BLaER1 (cell line): ENCODE data around the gene RIC1.

ENCODE experiments used
- H3K27ac ChIP-seq: shearing (Covaris generic); formaldehyde crosslinking; 2 replicates; pipeline ENCODE4 v1.8.1; 2022
- H3K27me3 ChIP-seq: shearing (Covaris generic); formaldehyde crosslinking; 2 replicates; pipeline ENCODE4 v1.8.1; 2022
- H3K36me3 ChIP-seq: shearing (Covaris generic); formaldehyde crosslinking; 2 replicates; pipeline ENCODE4 v1.8.1; 2022
- H3K4me1 ChIP-seq: shearing (Covaris generic); formaldehyde crosslinking; 2 replicates; pipeline ENCODE4 v1.8.1; 2022
- H3K4me2 ChIP-seq: shearing (Covaris generic); formaldehyde crosslinking; 2 replicates; pipeline ENCODE4 v1.8.1; 2022
- H3K4me3 ChIP-seq: shearing (Covaris generic); formaldehyde crosslinking; 2 replicates; pipeline ENCODE4 v1.8.1; 2022
- H3K9ac ChIP-seq: shearing (Covaris generic); formaldehyde crosslinking; 2 replicates; pipeline ENCODE4 v1.8.1; 2022
- H3K9me3 ChIP-seq: shearing (Covaris generic); formaldehyde crosslinking; 2 replicates; pipeline ENCODE4 v1.8.1; 2022
- H4K20me1 ChIP-seq: shearing (Covaris generic); formaldehyde crosslinking; 2 replicates; pipeline ENCODE4 v1.8.1; 2022
- Cebpa-rat ChIP-seq: shearing (Covaris generic); IDR thresholded peaks from 2 replicates; pipeline ENCODE4 v1.8.1; 2022

The RIC1 gene

DNA sequence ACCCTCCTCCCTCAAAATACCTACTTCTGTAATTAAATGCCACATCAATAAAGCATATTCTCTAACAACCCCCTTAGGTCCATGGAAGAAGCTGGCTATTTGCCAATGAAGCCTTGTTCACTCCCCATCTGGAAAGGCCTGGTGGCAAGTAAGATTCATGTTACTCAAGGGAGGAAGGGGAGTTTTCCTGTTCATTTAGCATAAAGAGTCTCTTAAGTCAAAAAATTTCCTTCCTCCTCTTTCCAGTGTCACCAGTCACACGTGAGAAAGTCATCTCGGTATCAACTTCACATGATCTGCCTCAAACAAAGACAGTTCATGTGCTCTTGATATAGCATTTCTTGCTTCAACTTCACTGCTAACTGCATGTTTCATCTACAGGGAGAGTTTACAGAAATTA lies 32.7 kb upstream of the RIC1 start:
- Histone ChIP-seq H3K9me3 (no peaks in the 10 kb centered on the region), H3K27me3 (no peaks in the 10 kb centered on the region), H3K4me3 (no peak overlapping the region), H3K4me1 (peaks cover 43% of the 10 kb centered on the region), H3K9ac (no peak overlapping the region), H3K4me2 (peak overlapping the region; percentile 64), H4K20me1 (peaks cover 8% of the 10 kb centered on the region; the same call in 1 of the 2 replicates), H3K27ac (peak overlapping the region; percentile 42; the same call in 1 of the 2 replicates), H3K36me3 (peaks cover 20% of the 10 kb centered on the region)
- TF ChIP-seq Cebpa-rat = no peak

DNA sequence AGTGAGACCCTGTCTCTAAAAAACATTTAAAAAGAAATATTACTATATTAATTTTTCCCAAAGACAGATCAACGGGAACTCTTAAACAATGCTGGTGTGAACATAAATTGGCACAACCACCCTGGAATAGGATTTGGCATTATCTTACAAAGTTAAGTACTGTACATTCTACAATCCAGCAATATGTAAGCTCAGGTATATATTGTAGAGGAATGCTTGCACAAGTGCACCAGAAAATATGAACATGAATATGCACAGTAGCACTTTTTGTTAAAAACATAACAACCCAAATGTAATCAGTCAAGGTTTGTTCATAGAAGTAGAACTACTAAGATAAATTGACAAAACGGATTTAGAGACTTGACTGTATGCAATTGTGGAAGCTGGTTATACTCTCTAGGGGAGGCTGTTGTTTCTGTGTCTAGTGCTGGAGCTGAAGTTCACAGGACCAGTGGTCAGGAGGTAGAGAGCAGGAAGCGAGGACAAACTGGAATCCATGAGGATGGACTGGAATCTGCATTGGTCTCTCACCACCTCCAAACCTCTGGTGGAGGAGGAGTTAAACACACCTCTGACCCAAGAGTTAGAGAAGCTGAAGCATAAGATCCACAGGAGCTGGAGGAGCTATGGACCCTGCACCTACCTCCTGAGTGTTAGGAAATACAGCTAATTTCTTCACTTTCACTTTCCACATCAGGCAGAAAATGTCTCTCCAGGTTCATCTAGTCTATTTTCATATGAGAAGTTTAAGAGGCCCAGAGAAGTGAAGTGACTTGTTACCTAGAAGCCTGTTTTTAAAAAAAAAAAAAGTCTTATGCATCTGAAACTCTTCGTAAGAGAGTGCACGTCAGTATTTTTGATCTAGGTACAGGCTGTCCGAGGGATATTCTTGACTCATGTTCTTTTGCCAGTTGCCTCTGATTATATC lies 20.3 kb upstream of the RIC1 start:
- Histone ChIP-seq H3K27ac (0 out of 2 replicates have a peak overlapping the region, but pooled peaks have one; percentile 20), H4K20me1 (peaks cover 6% of the 10 kb centered on the region; the same call in 1 of the 2 replicates), H3K4me3 (no peak overlapping the region), H3K36me3 (peaks cover 8% of the 10 kb centered on the region), H3K4me2 (peak overlapping the region; percentile 31), H3K9me3 (peaks cover 9% of the 10 kb centered on the region), H3K9ac (peak overlapping the region; percentile 34; the same call in 1 of the 2 replicates), H3K4me1 (0 out of 2 replicates have a peak, but pooled peaks cover 8% of the 10 kb centered on the region), H3K27me3 (no peaks in the 10 kb centered on the region)
- TF ChIP-seq Cebpa-rat = no peak

DNA sequence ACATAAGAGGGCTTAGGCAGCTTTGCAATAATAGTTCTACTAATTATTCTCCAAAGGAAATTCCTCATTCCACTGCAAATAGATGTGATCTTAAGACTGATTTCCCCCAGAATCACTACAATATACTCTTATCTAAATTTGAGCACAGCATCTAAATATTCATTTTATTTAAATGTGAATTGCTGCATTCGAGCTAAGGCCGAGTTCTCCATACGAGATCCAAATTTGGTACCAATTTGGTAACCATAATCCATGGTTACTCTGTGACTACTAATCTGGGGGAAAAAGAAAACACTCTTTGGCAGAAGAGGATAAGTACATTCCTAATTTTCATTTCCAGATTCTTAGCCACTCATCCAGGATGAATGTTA lies 19.7 kb upstream of the RIC1 start:
- Histone ChIP-seq H3K36me3 (peaks cover 9% of the 10 kb centered on the region), H3K4me3 (no peak overlapping the region), H3K9me3 (peaks cover 9% of the 10 kb centered on the region), H3K27me3 (no peaks in the 10 kb centered on the region), H3K4me2 (peak overlapping the region; percentile 31), H4K20me1 (peaks cover 11% of the 10 kb centered on the region; the same call in 1 of the 2 replicates), H3K4me1 (0 out of 2 replicates have a peak, but pooled peaks cover 8% of the 10 kb centered on the region), H3K9ac (no peak overlapping the region), H3K27ac (no peak overlapping the region)
- TF ChIP-seq Cebpa-rat = no peak

DNA sequence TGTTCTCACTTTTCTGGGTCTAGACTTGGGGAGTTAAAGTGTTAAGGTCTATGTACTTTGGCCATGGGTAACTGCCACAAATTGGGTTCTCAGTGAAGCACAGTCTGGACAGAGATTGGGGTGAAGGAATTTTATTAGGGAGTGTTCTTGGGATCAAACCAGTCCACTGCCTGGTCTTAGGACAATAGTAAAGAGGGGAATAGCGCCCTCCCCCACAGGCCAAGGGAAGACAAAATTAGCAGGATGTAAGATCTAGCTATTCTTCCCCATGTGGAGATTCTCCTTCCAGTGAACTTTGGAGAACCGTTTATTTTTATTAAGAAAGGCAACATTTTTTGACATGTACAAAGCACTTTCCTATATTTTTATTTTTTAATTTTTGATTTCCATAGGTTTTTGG lies 18.4 kb upstream of the RIC1 start:
- Histone ChIP-seq H4K20me1 (peaks cover 15% of the 10 kb centered on the region; the same call in 1 of the 2 replicates), H3K27me3 (no peaks in the 10 kb centered on the region), H3K4me2 (no peak overlapping the region), H3K4me1 (0 out of 2 replicates have a peak, but pooled peaks cover 8% of the 10 kb centered on the region), H3K9ac (no peak overlapping the region), H3K36me3 (peaks cover 17% of the 10 kb centered on the region), H3K27ac (no peak overlapping the region), H3K9me3 (peaks cover 9% of the 10 kb centered on the region), H3K4me3 (no peak overlapping the region)
- TF ChIP-seq Cebpa-rat = no peak

DNA sequence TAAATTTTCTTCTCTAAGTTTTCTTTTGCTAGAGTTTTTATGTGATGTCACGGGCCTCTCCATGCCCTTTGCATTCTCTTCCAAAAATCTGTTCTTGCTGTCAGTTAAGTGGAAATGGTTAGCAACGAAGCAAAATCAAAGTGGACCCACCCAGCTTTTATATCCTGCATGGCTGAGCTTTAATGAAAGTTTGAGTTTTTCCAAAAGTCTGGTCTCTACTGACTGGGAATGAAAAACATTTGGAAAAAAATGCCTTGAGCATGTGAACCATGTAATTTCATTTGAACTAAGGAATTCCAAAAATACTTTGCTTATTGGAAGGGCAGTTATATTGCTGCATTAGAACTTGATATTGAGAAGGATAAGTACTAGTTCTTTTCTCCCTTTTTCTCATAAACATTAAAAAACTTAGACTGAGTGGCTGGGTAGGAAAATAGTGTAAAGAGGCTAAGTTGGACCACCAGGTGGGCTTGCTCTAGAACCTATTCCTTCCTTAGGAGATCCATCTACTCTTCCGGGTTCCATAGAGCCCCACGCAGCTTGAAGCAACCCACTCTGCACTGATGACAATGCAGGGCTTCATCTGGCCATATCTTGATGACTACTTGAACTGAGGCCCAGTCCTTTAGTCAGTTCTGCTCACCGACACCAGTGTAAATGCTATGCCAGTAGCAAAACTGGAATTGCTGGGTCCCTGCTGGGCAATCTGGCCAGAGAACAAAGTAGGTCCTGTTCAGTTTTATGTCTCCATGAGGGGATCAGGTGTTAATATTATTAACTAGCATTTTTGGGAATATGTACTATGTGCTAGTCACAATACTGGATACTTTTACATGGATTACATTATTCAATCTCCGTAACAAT lies 17.4 kb upstream of the RIC1 start:
- Histone ChIP-seq H3K27me3 (no peaks in the 10 kb centered on the region), H3K9ac (no peak overlapping the region), H3K36me3 (peaks cover 11% of the 10 kb centered on the region), H3K4me2 (no peak overlapping the region), H3K4me3 (no peak overlapping the region), H4K20me1 (peaks cover 19% of the 10 kb centered on the region; the same call in 1 of the 2 replicates), H3K9me3 (peaks cover 2% of the 10 kb centered on the region), H3K27ac (no peak overlapping the region), H3K4me1 (0 out of 2 replicates have a peak, but pooled peaks cover 8% of the 10 kb centered on the region)
- TF ChIP-seq Cebpa-rat = no peak

DNA sequence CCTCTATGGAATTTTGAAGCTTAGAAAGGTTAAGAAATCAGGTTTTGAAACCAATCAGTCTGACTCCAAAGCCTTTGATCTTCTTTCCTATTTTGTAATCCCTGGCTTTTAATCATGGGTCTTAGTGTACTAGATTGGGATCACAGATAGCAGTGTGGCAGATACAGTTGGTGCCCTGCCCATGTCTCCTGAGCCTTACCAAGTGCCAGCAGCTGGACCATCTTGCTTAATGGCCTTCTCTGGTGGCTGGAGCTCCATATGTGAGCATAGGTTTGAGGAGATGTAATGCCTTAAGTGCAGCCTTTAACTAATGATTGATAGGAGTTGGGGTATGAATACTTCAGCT lies 16.7 kb upstream of the RIC1 start:
- 0 out of 2 replicates have a peak, but pooled peaks cover 8% of the 10 kb centered on the region for H3K4me1 ChIP-seq
- no peak for TF ChIP-seq Cebpa-rat
- no peak overlapping the region for H3K4me3 ChIP-seq

DNA sequence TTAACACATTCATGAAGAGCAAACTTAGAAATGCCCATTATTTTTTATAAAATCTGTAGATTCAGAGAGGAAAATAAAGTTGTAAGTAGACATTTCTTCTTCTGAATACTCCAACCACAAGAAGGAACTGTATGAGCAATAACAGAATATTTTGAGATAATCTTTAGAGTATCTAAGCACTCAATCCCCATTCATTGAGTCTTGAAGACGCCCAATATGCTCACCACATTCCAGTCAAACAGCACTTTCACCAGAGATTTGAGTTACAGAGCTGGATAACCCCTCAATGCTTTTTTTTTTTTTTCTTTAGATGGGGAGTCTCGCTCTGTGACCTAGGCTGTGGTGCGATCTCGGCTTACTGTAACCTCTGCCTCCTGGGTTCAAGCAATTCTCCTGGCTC lies 14.7 kb upstream of the RIC1 start:
- no peaks in the 10 kb centered on the region for H3K9me3 ChIP-seq
- H3K36me3 ChIP-seq = 0 out of 2 replicates have a peak, but pooled peaks cover 9% of the 10 kb centered on the region
- TF ChIP-seq Cebpa-rat = no peak
- H4K20me1 ChIP-seq = peaks cover 40% of the 10 kb centered on the region
- H3K4me2 ChIP-seq = no peak overlapping the region
- no peaks in the 10 kb centered on the region for H3K27me3 ChIP-seq
- no peak overlapping the region for H3K27ac ChIP-seq
- H3K9ac ChIP-seq = no peak overlapping the region
- H3K4me1 ChIP-seq = peaks cover 16% of the 10 kb centered on the region
- no peak overlapping the region for H3K4me3 ChIP-seq

More for the DNA sequence above, 16.7 kb upstream of the RIC1 start:
- Histone ChIP-seq H3K9ac (no peak overlapping the region), H3K9me3 (no peaks in the 10 kb centered on the region), H3K36me3 (0 out of 2 replicates have a peak, but pooled peaks cover 9% of the 10 kb centered on the region), H3K4me2 (no peak overlapping the region), H4K20me1 (peaks cover 24% of the 10 kb centered on the region; the same call in 1 of the 2 replicates), H3K27ac (no peak overlapping the region), H3K27me3 (no peaks in the 10 kb centered on the region)

DNA sequence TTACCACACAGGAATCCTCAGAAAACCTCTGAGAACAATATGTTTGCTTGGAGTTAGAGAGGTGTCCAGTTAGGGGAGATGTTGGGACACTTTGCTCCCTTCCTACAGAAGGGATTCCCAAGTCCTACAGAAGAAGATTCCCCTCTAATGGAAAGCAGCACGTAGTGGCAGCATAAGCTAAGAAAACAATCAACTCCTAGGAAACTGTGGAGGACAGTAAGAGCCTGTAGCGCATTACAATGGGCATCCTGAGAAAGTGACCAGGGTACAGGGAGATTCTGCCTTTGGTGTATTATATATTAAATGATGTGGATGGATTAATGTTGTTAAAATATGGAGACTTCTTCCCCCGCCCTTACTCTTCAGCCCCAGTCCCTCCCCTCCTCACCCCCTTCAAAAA lies 13.9 kb upstream of the RIC1 start:
- no peak for TF ChIP-seq Cebpa-rat
- Histone ChIP-seq H3K4me3 (no peak overlapping the region), H3K4me1 (peaks cover 15% of the 10 kb centered on the region), H3K36me3 (peaks cover 11% of the 10 kb centered on the region), H3K9me3 (peaks cover under 1% of the 10 kb centered on the region; the same call in 1 of the 2 replicates), H3K4me2 (no peak overlapping the region), H4K20me1 (peaks cover 40% of the 10 kb centered on the region), H3K9ac (no peak overlapping the region), H3K27ac (no peak overlapping the region), H3K27me3 (no peaks in the 10 kb centered on the region)

DNA sequence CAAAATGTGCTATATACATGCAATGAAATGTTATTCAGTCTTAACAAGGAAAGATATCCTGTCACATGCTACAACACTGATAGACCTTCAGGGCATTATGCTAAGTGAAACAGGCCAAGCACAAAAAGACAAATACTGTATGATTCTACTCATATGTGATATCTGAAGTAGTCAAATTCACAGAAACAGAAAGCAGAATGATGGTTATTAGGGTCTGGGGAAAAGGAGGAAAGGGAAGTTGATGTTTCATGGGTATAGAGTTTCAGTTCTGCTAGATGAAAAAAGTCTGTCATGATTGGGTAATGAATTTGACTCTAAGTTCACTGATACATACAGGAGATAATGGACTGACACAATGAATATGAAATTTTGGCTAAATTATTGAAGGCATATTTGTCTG lies 11.2 kb upstream of the RIC1 start:
- Histone ChIP-seq H4K20me1 (peaks cover 44% of the 10 kb centered on the region), H3K4me3 (no peak overlapping the region), H3K36me3 (peaks cover 31% of the 10 kb centered on the region), H3K27me3 (no peaks in the 10 kb centered on the region), H3K9me3 (peaks cover 4% of the 10 kb centered on the region; the same call in 1 of the 2 replicates), H3K9ac (no peak overlapping the region), H3K4me1 (peaks cover 15% of the 10 kb centered on the region), H3K27ac (no peak overlapping the region), H3K4me2 (peak overlapping the region; percentile 44)
- no peak for TF ChIP-seq Cebpa-rat
